ENCODE results near the gene NOX4.
"Not testable (repeated sequence)": the region's sequence is repeated elsewhere in the genome, so short reads cannot be mapped to it uniquely, and the experiment has no call there.

GRCh38 chr11:89369356-89369755 lies 121.8 kb downstream of the NOX4 start:
- not testable (repeated sequence) for TF ChIP-seq CTCF (IDR thresholded peaks at IDR 0.05; ENCODE audit: low read length); EZH2 (optimal IDR thresholded peaks at IDR 0.05; ENCODE audit: low read depth, low read length)

All from MM.1S (cell line).